PC-9 (cell line): ENCODE measurements around the gene CREM.

Experiments
- EZH2 ChIP-seq: fragments of 200-600 bp; sonication (generic); IDR thresholded peaks from 2 replicates; pipeline ENCODE4 v1.8.0; 2017; ENCODE audit warnings: antibody characterized with exemption, low read depth
- TF ChIP-seq, protein P1 (sequence below): fragments of 200-600 bp; sonication (generic); conservative IDR thresholded peaks from 2 replicates; pipeline ENCODE4 v1.6.1; 2017; ENCODE audit warnings: mixed run types, antibody characterized with exemption, mild to moderate bottlenecking, moderate library complexity

DNA sequence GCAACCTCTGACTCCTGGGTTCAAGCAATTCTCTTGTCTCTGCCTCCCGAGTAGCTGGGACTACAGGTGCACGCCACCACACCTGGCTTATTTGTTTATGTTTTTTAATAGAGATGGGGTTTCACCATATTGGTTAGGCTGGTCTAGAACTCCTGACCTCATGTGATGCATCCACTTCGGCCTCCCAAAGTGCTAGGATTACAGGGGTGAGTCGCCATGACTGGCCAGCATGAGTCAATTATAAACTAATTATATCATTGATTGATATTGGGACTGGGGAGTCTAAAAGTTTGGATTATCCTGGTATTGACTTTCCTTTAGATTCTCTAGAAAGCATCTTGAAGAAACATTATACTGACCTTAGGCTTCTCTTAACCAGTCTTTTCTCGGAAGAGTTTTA lies 135.8 kb downstream of the CREM start:
- TF ChIP-seq, protein P1, sequence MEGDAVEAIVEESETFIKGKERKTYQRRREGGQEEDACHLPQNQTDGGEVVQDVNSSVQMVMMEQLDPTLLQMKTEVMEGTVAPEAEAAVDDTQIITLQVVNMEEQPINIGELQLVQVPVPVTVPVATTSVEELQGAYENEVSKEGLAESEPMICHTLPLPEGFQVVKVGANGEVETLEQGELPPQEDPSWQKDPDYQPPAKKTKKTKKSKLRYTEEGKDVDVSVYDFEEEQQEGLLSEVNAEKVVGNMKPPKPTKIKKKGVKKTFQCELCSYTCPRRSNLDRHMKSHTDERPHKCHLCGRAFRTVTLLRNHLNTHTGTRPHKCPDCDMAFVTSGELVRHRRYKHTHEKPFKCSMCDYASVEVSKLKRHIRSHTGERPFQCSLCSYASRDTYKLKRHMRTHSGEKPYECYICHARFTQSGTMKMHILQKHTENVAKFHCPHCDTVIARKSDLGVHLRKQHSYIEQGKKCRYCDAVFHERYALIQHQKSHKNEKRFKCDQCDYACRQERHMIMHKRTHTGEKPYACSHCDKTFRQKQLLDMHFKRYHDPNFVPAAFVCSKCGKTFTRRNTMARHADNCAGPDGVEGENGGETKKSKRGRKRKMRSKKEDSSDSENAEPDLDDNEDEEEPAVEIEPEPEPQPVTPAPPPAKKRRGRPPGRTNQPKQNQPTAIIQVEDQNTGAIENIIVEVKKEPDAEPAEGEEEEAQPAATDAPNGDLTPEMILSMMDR = no peak
- TF ChIP-seq EZH2 = no peak
